AML-193 (cell line): ENCODE data around the gene TCOF1.

Experiments used
- DNase-seq, 2 experiments: peaks; one replicate each; lab custom pipeline; 2025; lab: John Stamatoyannopoulos, UW

The TCOF1 gene

GRCh38 chr5:150392680-150393079 lies 35.2 kb downstream of the TCOF1 start:
- DNase-seq: no peak

GRCh38 chr5:150393096-150393645 lies 35.7 kb downstream of the TCOF1 start:
- no peak for DNase-seq

GRCh38 chr5:150394131-150394530 lies 36.6 kb downstream of the TCOF1 start:
- DNase-seq: no peak

GRCh38 chr5:150394912-150395687 lies 37.6 kb downstream of the TCOF1 start:
- DNase-seq: no peak

DNA sequence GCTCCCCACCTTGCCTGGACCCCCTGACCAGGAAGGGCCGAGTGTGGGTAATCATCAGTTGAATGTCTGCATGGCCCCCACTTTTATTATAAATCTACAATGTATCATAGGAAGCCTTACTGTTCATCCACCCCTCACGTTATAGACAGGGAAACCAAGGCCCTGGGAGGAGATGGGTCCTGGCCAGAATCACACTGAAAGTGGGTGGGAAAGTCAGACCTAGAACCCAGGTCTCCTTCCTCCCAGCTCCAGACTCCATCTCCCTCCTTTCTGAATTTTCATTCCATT lies 38.1 kb downstream of the TCOF1 start:
- no peak for DNase-seq

- DNase-seq: no peak
Observed at GRCh38 chr5:150396267-150396666, 38.8 kb downstream of the TCOF1 start.

GRCh38 chr5:150397146-150397781 lies 39.8 kb downstream of the TCOF1 start:
- DNase-seq: no peak

DNA sequence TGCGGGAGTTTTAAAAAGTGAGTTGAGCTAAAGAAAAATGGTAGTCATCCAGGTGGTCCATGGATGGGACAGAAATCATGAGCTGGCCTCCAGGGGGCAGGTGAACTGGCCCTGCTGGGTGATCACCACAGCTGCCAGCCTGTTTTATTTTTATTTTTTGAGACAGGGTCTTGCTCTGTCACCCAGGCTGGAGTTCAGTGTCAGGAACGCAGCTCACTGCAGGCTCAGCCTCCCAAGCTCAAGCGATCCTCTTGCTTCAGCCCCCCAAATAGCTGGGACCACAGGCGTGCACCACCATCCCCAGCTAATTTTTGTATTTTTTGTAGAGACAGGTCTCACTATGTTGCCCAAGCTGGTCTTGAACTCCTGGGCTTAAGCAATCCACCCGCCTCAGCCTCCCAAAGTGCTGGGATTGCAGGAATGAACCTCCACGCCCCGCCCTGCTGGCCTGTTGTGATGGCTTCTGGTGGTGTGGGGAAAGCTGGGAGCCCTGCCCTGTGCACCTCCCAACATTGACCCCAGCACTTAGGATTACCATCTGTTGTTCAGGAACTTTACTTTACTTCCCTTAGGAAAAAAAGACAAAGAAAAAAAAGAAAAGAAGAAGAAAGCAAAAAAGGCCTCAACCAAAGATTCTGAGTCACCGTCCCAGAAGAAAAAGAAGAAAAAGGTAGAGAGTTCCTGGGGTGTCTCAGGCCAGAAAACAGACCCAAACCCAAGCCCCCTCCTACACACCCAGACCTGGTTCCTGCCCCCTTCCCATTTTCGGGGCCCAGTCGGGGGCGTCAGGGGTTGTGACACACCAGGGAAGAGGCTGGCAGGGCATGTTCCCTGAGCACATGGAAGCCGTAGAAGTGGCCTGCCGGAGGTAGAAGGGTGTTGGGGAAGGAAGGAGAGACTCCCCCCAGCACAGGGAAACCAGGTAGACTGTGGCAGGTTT lies 40.6 kb downstream of the TCOF1 start:
- DNase-seq: no peak

DNA sequence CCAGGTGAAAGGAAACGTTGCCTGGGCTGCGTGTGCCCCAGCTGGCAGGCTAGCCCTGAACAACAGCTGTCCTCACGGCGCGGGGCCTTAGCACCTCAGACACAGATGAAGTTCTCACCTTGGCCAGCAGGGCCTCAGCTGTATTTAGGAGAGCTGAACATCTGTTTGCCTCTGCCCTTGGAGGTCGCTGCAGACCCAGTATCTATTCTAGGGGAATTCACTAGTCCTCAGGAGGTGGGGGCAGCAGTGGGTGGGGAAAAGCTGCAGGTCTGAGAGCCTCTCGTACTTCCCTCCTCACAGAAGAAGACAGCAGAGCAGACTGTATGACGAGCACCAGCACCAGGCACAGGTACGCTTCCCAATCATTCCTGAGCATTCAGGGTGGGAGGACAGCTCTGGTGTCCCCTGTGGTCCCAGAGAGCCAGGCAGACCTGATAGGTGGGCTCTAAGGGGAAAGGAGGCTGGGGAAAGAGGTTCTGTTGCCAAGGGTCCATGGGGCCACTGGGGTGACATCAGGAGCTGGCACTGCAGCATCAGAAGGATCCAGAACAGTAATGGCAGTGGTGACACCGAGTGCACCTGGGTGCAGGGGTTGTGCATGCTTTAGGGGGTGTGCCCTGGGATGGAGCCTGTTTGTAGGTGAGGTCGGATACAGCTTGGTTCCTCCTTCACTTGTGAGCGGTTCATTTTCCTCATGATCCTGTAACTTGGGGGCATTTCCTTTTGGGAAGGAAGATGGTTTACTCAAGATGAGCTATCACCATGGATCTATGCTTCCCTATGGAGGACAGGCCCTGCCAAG lies 41.4 kb downstream of the TCOF1 start:
- DNase-seq: no peak

DNA sequence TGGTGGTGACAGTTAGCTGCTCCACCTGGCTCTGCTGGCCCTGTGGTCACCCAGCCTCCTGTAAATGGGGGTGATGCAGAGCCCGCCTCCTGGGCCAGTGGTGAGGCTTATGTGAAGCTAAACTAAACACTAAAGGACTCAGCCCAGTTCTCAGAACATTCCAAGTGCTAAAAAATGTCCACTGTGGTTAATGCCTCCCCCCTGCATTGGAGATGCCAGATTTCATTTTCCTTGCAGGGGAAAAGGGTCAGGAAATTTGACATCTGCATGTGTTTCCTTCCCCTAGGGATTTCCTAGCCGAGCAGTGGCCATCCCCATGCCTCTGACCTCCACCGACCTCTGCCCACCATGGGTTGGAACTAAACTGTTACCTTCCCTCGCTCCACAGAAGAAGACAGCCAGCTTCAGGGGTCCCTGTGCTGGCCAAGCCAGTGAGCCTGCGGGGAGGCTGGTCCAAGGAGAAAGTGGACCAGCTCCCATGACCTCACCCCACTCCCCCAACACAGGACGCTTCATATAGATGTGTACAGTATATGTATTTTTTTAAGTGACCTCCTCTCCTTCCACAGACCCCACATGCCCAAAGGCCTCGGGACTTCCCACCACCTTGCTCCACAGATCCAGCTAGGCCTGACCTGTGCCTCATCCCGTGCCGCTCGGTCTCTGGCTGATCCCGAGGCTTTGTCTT lies 42.2 kb downstream of the TCOF1 start:
- DNase-seq: no peak

DNA sequence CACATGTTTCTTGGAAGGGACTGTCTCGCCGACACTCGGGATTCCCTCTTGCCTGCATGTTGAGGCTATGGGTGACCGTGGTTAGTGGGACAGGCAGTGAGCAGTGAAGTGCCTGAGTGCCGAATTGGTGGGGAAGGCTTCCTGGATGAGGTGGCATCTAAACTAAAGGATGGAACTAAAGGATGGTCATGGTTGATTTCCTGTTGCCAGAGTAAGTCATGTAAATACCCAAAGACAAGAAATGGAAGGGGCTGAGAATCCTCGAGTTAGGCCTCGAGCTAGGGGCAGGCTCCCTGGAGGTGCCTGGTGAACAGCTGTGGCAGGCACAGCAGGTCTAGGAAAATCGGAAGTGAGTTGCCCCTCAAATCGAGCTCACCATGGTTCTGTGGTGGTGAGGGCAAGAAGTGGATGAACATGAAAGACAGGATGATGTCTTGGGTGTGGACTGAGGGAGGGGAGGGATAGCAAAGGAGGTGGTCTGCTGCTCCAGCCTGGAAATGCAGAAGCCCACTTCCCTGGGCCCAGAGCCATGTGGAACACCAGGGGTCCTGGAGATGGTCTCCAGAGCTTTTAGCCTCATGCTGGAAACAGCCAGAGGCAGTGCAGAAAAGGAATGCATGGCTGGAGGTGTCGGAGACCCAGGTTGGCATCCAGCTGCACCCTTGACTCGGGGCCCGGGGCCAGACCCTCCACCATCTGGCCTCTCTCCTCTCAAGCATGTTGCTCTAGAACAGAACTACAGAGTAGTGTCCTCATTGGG lies 43.0 kb downstream of the TCOF1 start:
- no peak for DNase-seq

DNA sequence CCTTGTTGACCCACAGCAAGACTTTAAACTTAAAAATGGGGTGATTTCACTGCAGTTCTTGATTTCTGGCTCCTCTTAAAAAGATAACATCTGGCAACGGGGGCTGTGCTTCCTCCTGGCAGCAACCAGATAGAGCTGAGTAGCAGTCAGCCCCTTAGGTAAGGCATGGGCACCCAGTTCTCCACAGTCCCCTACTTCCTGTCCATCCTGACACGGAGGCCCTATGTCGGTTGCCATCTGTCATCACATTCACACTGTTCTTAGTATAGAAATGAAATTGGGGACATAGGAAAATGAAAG lies 43.5 kb downstream of the TCOF1 start:
- DNase-seq: no peak

DNA sequence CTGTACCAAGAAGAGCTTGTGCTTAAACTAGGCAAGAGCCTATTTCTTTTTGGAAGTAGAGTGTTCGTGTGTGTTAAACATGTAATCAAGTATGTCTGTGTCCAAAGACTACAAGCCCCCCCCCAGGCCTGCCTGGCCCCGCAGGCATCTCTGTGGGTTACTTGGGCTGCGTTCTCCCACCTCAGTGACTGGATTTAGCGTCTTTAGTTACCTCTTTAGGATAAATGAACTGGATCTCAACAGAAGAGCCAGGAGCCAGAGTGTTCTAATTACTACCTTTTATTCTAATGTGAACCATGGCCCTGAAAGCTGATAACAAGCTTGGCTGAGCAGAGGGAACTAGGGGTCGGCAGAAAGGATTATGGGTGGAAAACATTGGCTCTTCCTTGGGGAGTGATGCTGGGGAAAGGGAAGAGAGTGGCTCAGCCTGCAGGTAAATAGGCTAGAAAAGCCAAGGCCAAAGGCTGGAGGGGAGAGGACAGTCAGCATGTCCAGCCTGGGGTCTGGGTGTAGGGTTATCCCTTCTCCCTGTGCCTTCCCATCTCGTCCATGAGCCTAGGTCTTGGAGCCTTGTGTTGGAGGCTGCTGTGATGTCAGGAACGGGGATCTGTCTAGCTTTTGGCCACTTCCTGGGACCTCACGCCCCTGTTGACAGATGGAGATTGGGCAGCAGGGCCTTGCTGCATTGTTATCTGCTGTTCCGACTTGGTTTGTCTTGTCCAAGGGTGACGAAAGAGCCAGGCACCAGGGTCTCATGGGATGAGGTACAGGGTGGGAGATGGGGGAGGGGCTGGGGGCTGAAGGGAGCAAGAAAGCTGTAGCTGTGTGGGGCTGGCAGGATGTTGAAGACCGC lies 44.1 kb downstream of the TCOF1 start:
- no peak for DNase-seq

GRCh38 chr5:150402229-150402773 lies 44.8 kb downstream of the TCOF1 start:
- DNase-seq: no peak

GRCh38 chr5:150402901-150403342 lies 45.4 kb downstream of the TCOF1 start:
- DNase-seq: no peak

- no peak for DNase-seq
Observed at GRCh38 chr5:150404121-150404520, 46.6 kb downstream of the TCOF1 start.

GRCh38 chr5:150404535-150404934 lies 47.0 kb downstream of the TCOF1 start:
- no peak for DNase-seq

DNA sequence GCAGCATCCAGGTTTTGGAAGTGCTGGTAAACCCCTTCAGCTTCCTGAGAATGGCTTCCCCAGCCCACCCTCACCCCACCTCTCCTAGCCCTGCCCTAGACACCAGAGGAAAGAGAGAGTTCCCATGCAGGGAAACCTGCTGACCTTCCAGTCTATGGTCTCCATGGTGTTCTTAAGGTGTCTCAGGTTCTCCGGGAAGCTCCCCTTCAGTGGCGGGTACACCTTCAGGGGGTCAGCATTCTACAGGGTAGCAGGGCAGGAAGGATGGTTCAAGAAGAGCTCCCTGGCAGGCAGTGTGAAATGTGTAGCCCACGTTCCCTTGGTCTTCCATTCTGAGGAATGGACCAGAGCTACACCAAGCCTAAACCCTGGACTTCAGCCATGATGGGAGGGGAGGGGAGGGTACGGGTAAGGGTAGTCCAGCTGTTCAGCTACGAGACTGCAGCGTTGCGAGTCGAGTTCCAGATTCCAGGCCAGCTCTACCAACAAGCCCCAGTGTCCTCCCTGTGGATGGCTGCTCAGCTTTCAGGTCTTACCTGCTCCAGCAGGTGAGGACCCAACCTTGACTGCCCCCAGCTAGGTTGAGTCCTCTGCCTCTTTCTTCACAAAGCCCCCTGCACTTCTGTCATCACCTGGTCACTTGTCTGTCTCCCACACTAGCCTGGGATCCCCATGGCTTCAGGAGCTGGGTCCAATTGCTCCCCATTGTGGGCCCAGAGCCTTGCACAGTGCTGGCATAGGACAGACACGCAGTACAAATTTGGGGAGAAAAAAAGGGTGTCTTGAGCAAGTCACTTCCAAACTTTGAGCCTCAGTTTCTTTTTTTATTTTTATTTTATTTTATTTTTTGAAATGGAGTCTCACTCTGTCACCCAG lies 47.7 kb downstream of the TCOF1 start:
- DNase-seq: no peak
